ENCODE measurements around the gene NF1.

GRCh38 chr17:31116167-31116566, 21.4 kb downstream of the NF1 start:
- TF ChIP-seq POLR2A (IDR thresholded peaks at IDR 0.05) (no peak), CTCF (IDR thresholded peaks at IDR 0.05) (no peak)

All from Peyer's patch (tissue), 4 donors.